H1 (cell line): ENCODE measurements around the gene TMEM161A. TPM values are rescaled to one million over a fixed set of nuclear protein-coding genes. Genes with fewer than 3 reads are reported as not detected.

Experiments
- BRCA1 ChIP-seq: IDR thresholded peaks from 2 replicates; pipeline ENCODE4 v1.6.1; 2012; ENCODE audit warnings: low read depth, low read length, improper control_type of control experiment
- RBBP5 ChIP-seq: IDR thresholded peaks from 2 replicates; pipeline ENCODE4 v1.7.1; 2012; ENCODE audit warnings: low read depth, mild to moderate bottlenecking, inconsistent platforms, low read length, moderate library complexity, borderline replicate concordance
- polyA plus RNA-seq, 7 experiments: library from polyadenylated mRNA; depleted of rRNA in 3 of 7; stranded (reverse) in 5 of 7; unstranded in 2 of 7; fragments of >200 nt in 5 of 7; fragments of 200-250 nt in 2 of 7; gene quantifications; 1 replicate in 5 of 7; 2 replicates in 1 of 7; 4 replicates in 1 of 7; pipeline versions ENCODE4 v1.2.1 to v1.2.3, GENCODE V29; 2011 to 2013; ENCODE audit warnings: missing spikeins in 2 of 7, mixed read lengths in 2 of 7
- total RNA-seq: library from RNA; stranded (reverse); fragmentation: NEBNext Ultra II Directional; extraction: Animal tissue kit (Norgen Biotek cat#: 25700); gene quantifications from 2 replicates; pipeline ENCODE4 v1.2.1, GENCODE V29; 2021

TMEM161A gene
- total and polyA plus RNA-seq, 2 of the 8 experiments (the other 6 are each of a cell fraction or from before 2014, with no cell fraction given): 47.8 to 103 TPM

- TF ChIP-seq RBBP5 (no peak), BRCA1 (no peak)
Measured at GRCh38 chr19:19106056-19106551, 32.2 kb downstream of the TMEM161A start (continued).
